ENCODE data around the gene ZFPL1.

ZFPL1 gene

DNA sequence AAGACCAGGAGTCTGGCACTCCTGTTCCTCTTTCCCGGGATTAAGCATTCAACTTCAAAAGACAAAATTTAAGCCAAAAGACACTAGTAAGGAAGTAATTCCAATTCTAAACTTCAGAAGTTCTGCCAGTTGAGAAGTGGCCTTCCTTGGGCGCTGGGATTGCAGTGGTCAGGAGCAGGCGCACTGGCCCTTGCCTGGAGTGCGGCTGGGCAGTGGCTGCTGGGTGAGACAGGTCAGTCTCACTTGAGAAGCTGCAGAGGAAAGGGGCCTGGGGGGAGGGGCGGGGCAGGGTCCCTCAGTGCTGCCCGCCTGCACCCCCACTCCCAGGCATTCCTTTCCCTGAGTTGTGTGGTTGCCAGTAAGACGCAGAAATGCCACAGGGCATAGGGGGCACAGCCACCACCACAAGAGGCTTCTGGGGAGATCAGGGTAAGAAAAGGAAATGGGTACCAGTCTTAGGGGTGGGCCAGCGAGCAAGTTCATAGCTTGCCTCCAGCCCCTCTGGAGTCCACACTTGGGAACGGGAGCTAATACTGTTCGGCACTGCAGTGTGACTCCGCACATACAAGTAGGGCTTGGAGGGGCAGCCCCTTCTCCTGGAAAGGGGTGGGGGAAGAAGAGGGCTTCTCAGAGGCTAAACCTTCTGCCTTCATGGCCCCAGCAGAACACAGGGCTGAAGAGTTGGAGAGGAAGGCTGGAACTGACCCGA is 43.6 kb downstream of the ZFPL1 start:
- peaks cover 4% of the 10 kb centered on the region for H3K4me1 ChIP-seq (ENCODE audit: insufficient read depth, low read length)
- no peaks in the 10 kb centered on the region for H3K9me3 ChIP-seq (ENCODE audit: low read length)
- no peaks in the 10 kb centered on the region for H3K27me3 ChIP-seq (ENCODE audit: control insufficient read depth in 1 of 2, insufficient read depth in 2 of 2, low read length in 2 of 2)
- no peak overlapping the region for H3K4me3 ChIP-seq (ENCODE audit: low read depth in 1 of 2, low read length in 2 of 2)
- no peak overlapping the region for H3K9ac ChIP-seq (ENCODE audit: low read length)
- H3K27ac ChIP-seq (ENCODE audit: low read depth, low read length), result no peak overlapping the region
- peaks cover 78% of the 10 kb centered on the region for H3K36me3 ChIP-seq (ENCODE audit: insufficient read depth, low read length)

DNA sequence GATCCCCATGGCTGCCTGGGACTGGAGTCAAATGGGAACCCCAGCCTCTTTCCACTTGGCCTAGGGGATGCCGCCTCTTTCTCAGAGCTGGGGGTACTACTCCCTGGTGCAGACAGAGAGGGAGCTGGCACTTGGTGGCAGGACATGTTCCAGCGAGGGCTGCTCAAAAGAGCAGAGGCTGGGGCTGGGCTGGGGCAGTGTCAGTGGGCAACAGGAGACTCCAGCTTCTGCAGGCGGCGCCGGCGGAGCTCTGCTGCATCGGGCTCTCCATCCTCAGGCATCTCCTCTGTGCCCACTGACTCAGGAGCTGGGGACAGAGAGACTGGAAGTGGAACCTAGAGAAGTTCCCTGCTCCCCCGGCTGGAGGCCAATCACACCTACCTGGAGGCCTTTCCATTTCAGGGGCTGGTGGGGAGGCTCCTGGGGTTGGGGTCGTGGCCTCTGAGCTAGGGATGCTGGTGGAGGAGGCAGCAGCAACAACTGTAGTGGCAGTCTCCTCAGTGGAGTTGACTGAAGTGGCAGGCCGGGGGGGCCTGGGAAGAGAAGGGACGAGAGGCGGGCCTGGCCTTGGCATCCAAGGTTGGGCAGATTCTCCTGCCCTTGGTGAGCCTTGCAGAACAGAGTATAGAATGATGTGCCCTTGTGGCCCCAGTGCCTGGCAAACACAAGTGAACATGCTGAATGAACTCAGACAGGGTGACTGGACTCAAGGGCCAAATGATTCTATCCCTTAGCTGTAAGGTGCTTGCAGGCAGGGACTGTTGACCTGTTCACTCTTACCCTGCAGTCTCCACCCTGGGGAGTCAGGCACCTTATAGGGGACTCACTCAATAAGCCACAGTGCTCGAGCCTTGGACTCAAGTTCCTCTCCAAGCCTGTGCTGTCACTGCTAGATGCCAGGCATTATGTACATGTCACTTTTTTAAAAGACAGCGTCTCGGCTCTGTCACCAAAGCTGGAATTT is 44.4 kb downstream of the ZFPL1 start:
- Histone ChIP-seq H3K27me3 (ENCODE audit: control insufficient read depth in 1 of 2, insufficient read depth in 2 of 2, low read length in 2 of 2) (no peaks in the 10 kb centered on the region), H3K9me3 (ENCODE audit: low read length) (no peaks in the 10 kb centered on the region), H3K4me1 (ENCODE audit: insufficient read depth, low read length) (peaks cover 12% of the 10 kb centered on the region), H3K9ac (ENCODE audit: low read length) (no peak overlapping the region), H3K4me3 (ENCODE audit: low read depth in 1 of 2, low read length in 2 of 2) (no peak overlapping the region), H3K36me3 (ENCODE audit: insufficient read depth, low read length) (peaks cover 83% of the 10 kb centered on the region), H3K27ac (ENCODE audit: low read depth, low read length) (no peak overlapping the region)

DNA sequence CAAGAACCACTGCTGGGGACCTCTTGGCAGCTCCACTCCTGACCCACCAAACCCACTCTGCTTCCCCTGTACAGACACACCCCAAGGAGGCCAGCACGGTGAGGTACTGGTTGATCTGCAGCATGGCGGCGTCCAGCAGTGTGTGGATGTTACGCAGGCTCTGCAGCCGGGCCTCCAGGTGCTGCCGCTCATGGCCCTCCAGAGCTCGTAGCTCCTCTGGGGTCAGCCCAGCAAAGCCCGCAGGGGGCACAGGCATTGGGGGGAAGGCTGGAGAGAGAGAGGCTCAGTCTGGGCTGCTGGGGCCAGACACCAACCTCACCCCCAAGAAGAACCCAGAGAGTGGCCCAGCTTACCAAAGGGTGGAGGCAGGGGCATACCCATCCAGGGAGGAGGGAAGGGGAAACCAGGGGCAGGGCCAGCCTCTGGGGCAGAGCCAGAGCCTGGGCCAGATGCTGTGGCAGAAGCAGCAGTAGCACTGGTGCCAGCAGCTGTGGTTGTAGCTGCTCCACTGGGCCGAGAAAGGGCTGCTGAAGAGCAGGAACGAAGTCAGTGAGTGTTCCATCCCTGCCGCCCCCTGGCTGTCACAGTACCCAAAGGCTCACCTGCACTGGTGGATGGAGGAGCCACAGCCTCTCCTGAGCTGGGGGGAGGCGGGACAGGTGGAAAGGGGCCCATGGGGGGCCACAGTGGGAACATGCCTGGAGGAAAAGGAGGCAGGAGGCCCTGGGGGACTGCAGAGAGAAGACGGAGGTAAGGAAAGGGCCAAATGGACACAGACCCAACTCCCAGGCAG is 45.8 kb downstream of the ZFPL1 start:
- Histone ChIP-seq H3K4me1 (ENCODE audit: insufficient read depth, low read length) (peaks cover 16% of the 10 kb centered on the region), H3K27ac (ENCODE audit: low read depth, low read length) (no peak overlapping the region), H3K36me3 (ENCODE audit: insufficient read depth, low read length) (peaks cover 75% of the 10 kb centered on the region), H3K4me3 (ENCODE audit: low read depth in 1 of 2, low read length in 2 of 2) (no peak overlapping the region), H3K9me3 (ENCODE audit: low read length) (no peaks in the 10 kb centered on the region), H3K9ac (ENCODE audit: low read length) (no peak overlapping the region), H3K27me3 (ENCODE audit: control insufficient read depth in 1 of 2, insufficient read depth in 2 of 2, low read length in 2 of 2) (no peaks in the 10 kb centered on the region)

DNA sequence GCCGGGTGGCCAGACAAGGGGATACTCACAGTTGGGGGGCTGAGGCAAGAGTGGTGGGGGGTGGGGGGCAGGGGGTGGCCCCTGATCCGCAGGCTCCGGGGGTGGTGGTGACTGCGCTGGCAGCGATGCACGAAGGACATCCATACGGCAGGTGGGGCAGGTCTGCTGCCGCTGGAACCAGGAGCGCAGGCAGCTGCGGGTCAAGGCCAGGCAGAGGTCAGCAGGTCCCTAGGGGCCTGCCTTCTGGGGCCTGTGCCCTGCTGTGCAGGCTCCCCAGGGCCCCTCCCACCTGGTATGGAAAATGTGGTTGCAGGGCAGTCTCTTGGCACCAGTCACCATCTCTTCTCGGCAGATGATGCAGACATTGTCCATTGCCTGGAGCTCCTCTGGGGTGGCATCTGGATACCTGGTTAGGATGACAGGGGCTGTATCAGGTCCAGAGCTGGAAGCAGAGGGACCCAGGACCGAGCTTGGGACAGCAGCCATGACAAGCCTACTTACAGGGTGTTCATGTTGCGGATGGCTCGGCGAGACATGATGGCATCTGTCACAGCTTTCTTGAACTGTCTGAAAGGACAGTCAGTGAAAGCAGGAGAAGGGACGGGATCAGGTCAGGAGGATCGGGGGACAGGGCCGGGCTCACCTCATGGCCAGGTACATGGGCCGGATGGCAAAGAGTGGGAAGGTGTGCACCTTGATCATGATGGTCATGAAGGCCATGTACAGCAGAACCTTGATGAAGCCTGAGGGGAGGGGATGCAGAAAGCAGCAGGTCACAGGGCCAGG is 46.8 kb downstream of the ZFPL1 start:
- no peaks in the 10 kb centered on the region for H3K9me3 ChIP-seq (ENCODE audit: low read length)
- peaks cover 70% of the 10 kb centered on the region for H3K36me3 ChIP-seq (ENCODE audit: insufficient read depth, low read length)
- peaks cover 20% of the 10 kb centered on the region for H3K4me1 ChIP-seq (ENCODE audit: insufficient read depth, low read length)
- H3K4me3 ChIP-seq (ENCODE audit: low read depth in 1 of 2, low read length in 2 of 2), result no peak overlapping the region
- H3K27me3 ChIP-seq (ENCODE audit: control insufficient read depth in 1 of 2, insufficient read depth in 2 of 2, low read length in 2 of 2), result no peaks in the 10 kb centered on the region
- H3K9ac ChIP-seq (ENCODE audit: low read length), result no peak overlapping the region
- no peak overlapping the region for H3K27ac ChIP-seq (ENCODE audit: low read depth, low read length)

DNA sequence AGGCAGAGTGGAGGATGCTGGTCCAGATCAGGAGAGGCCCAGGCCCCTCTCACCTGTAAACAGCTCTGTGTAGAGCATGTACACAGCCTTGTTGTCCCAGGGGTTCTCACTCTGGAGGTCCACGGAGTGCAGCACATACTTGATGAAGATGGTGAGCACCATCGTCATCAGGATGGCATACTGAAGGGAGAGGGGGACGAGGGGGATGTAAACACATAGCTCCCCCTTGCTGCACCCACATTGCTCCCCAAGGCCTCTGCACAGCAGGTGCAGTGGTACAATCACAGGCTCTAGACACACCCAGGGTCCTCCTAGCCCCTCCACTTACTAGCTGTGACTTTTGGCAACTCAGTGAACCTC is 47.4 kb downstream of the ZFPL1 start:
- Histone ChIP-seq H3K9me3 (ENCODE audit: low read length) (no peaks in the 10 kb centered on the region), H3K9ac (ENCODE audit: low read length) (no peak overlapping the region), H3K27me3 (ENCODE audit: control insufficient read depth in 1 of 2, insufficient read depth in 2 of 2, low read length in 2 of 2) (no peaks in the 10 kb centered on the region), H3K4me1 (ENCODE audit: insufficient read depth, low read length) (peaks cover 20% of the 10 kb centered on the region), H3K27ac (ENCODE audit: low read depth, low read length) (no peak overlapping the region), H3K36me3 (ENCODE audit: insufficient read depth, low read length) (peaks cover 66% of the 10 kb centered on the region), H3K4me3 (ENCODE audit: low read depth in 1 of 2, low read length in 2 of 2) (no peak overlapping the region)

DNA sequence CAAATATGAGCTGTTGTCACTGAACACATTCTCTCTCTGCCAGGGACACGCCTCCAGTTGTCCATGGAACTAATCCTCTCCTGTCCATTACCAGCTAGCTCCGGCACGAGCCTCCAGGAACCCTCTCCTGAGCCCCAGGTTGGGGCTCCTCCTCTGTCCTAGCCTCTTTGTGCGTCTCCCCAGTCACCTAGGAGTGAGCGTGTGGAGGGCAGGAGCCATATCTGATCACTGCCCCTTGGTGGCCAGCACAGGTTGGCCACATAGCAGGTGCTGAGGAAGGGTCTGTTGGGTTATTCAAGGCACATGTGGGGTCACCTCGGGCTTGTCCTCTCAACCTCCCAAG is 47.8 kb downstream of the ZFPL1 start:
- Histone ChIP-seq H3K27ac (ENCODE audit: low read depth, low read length) (no peak overlapping the region), H3K4me3 (ENCODE audit: low read depth in 1 of 2, low read length in 2 of 2) (no peak overlapping the region), H3K36me3 (ENCODE audit: insufficient read depth, low read length) (peaks cover 61% of the 10 kb centered on the region), H3K9me3 (ENCODE audit: low read length) (no peaks in the 10 kb centered on the region), H3K9ac (ENCODE audit: low read length) (no peak overlapping the region), H3K4me1 (ENCODE audit: insufficient read depth, low read length) (peaks cover 20% of the 10 kb centered on the region), H3K27me3 (ENCODE audit: control insufficient read depth in 1 of 2, insufficient read depth in 2 of 2, low read length in 2 of 2) (no peaks in the 10 kb centered on the region)

DNA sequence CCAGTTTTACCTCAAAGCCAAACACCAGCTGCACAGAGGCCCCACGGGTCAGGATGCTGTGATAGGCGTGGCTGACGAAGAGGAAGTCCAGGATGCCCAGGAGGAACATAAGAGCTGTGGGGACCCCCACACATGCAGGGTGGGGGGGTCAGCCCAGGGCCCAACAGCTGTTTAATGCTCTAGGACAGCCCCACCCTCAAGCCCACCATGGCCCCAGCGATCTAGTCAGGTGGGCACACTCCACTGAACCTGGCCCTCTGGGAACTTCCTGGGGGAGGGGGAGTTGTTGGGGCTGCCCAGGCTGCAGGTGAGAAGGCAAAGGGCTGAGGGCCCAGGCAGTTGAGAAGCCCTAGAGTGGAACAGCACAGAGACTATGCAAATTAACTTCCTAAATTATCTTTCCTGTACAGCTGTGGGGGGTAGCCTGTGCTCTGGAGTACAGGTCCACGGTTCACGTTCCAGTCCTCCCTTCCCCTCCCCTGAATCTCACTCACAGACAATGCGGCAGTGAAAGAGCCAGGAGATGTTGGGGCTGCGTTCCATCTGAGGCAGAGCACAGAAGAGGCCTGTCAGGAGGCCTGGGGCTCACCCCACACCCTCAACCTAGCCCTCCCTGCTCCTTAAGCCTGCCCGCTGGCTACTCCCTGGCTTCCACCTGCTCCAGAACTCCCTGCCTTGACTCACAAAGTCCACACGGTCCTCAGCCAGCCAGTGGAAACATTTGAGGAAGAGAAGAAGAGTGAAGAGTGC is 48.4 kb downstream of the ZFPL1 start:
- H3K27ac ChIP-seq (ENCODE audit: low read depth, low read length), result no peak overlapping the region
- H3K27me3 ChIP-seq (ENCODE audit: control insufficient read depth in 1 of 2, insufficient read depth in 2 of 2, low read length in 2 of 2), result no peaks in the 10 kb centered on the region
- H3K4me1 ChIP-seq (ENCODE audit: insufficient read depth, low read length), result peaks cover 20% of the 10 kb centered on the region
- peak overlapping the region in 1 of 2 donors; percentile 93 for H3K4me3 ChIP-seq (ENCODE audit: low read depth in 1 of 2, low read length in 2 of 2)
- H3K9ac ChIP-seq (ENCODE audit: low read length), result no peak overlapping the region
- peaks cover 56% of the 10 kb centered on the region for H3K36me3 ChIP-seq (ENCODE audit: insufficient read depth, low read length)
- no peaks in the 10 kb centered on the region for H3K9me3 ChIP-seq (ENCODE audit: low read length)

DNA sequence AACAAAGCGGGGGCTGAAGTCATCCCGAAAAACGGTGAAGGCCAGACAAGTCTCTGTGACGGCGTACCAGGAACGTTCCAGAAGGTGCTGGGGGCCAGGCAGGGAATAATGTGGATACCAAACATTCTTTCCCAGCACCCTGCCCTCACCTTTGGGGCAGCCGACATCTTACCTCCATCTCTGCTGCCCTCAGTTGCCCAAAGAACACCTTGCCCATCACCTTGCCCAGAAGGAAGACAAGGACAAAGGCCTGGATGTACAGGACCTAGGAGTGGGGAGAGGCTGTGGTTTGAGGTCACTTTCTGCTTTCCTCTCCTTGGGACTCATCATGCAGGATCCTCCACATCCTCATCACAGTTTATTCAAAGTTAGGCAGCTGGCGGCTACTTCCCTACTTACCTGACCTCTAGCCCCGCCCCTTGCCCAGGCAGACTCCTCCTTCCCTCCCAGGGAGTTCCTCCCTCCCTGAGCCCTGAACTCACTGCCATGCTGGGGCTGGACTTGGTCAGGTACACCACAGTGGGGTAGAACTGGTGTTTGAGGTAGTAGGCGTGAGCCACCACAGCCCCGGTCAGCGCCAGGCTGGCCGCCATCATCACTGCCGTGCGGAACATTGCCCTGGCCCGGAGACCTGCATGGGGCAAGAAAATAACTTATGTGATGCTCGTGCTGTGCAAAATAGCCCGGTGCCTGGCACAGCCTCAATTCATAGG is 49.1 kb downstream of the ZFPL1 start:
- Histone ChIP-seq H3K9me3 (ENCODE audit: low read length) (no peaks in the 10 kb centered on the region), H3K4me3 (ENCODE audit: low read depth in 1 of 2, low read length in 2 of 2) (peak overlapping the region; percentile 77 to 93), H3K36me3 (ENCODE audit: insufficient read depth, low read length) (peaks cover 50% of the 10 kb centered on the region), H3K4me1 (ENCODE audit: insufficient read depth, low read length) (peaks cover 20% of the 10 kb centered on the region), H3K27me3 (ENCODE audit: control insufficient read depth in 1 of 2, insufficient read depth in 2 of 2, low read length in 2 of 2) (no peaks in the 10 kb centered on the region), H3K27ac (ENCODE audit: low read depth, low read length) (peak overlapping the region; percentile 93), H3K9ac (ENCODE audit: low read length) (peak overlapping the region; percentile 85)

DNA sequence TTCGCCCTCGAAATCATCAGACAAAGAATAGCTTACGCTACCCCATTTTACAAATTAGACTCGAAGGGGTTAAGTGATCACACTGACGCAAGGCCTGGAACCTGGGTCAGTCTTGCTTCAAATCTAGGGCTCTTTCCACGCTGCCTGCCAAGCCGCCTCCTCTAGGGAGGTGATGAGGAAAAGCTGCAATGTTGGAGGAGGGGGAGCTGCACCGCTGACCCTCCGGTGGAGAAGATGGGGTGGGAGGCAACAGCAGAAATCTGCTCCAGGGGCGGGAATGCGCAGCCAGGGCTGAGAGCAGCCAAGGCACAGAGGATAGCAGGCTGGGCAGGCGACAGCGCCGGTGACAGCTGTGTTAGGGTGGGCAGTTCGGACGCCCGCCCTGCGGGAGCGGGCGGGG is 49.7 kb downstream of the ZFPL1 start:
- Histone ChIP-seq H3K27ac (ENCODE audit: low read depth, low read length) (peak overlapping the region; percentile 93), H3K9me3 (ENCODE audit: low read length) (no peaks in the 10 kb centered on the region), H3K4me1 (ENCODE audit: insufficient read depth, low read length) (peaks cover 20% of the 10 kb centered on the region), H3K4me3 (ENCODE audit: low read depth in 1 of 2, low read length in 2 of 2) (peak overlapping the region; percentile 77 to 93), H3K27me3 (ENCODE audit: control insufficient read depth in 1 of 2, insufficient read depth in 2 of 2, low read length in 2 of 2) (no peaks in the 10 kb centered on the region), H3K9ac (ENCODE audit: low read length) (peak overlapping the region; percentile 85), H3K36me3 (ENCODE audit: insufficient read depth, low read length) (peaks cover 44% of the 10 kb centered on the region)

Measured in muscle layer of colon (tissue), 2 donors.